Adipose tissue (tissue), 3 donors: ENCODE results near the gene FZD8. TPM values are rescaled to one million over a fixed set of nuclear protein-coding genes. Genes with fewer than 3 reads are reported as not detected.

ENCODE experiments used
- H3K27ac ChIP-seq: one replicate; pipeline ENCODE4 v1.5.1; 2013; ENCODE audit warnings: low read depth, low read length
- WGBS, 3 donors: extraction: QIAGEN DNeasy Blood & Tissue Kit; methylation state at CpG; one replicate each; pipeline ENCODE4 v1.1.7; 2013; 5-methylcytosine and 5-hydroxymethylcytosine counted together
- polyA plus RNA-seq, 3 donors: library from polyadenylated mRNA; stranded (reverse); fragments of 200-250 nt; gene quantifications; one replicate each; pipeline ENCODE4 v1.2.3, GENCODE V29; 2013
- donor health status: healthy with polysubstance abuse.
- donor health status: Bipolar disorder and iron deficiency.
- donor health status: healthy.

Gene FZD8
- polyA plus RNA-seq, 3 donors: 2.2 to 12.1 (median 2.7) TPM

- 15 to 37% (median 19%) methylated on average over 13 of the region's 13 CpGs for WGBS, 3 donors
- no peak overlapping the region for H3K27ac ChIP-seq
Observed at GRCh38 chr10:35644050-35644950, 2.2 kb upstream of the FZD8 start.

DNA sequence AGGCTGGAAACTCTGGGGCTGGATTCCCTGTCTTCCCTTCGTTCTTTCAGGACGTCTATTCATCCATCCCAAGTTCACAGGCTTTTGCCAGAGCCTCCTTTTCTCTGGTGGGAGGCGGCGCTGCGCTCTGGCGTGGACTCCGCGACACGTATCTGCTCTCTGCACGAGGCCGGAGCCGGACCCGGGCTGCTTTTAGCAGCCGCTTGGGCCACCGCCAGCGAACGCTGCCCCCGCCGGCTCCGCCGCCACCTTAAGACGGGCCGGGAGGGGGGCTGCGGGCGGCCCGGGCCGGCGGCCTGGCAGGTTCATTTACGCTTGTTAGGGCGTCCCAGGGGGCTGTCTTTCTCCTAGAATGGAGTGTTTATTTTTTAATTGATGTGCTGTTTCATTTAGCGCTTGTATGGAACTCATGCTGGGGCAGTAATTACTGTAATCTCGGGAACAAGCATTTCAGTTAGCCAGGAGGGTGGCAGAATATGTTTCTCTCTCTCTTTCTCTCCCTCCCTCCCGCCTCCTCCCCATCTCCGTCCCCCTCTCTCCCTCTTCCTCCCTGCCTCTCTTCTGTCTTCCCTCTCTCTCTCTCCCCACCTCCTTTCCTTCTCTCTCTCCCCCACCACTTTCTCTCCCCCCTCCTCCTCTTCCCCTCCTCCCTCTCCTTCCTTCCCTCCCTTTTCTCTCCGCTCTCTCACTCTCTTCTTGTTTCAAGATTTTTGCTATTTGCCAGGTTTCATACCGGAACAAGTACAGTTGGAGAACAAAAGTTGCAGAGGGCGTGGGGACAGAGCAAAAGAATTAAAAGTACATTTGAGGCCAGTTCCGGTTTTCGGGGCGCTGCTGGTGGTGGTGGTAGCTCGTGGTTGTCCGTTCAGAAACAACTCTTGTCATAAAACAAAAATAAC lies 1.3 kb upstream of the FZD8 start:
- 1 to 2% (median 1%) methylated on average over 42 of the region's 42 CpGs for WGBS, 3 donors
- no peak overlapping the region for H3K27ac ChIP-seq

DNA sequence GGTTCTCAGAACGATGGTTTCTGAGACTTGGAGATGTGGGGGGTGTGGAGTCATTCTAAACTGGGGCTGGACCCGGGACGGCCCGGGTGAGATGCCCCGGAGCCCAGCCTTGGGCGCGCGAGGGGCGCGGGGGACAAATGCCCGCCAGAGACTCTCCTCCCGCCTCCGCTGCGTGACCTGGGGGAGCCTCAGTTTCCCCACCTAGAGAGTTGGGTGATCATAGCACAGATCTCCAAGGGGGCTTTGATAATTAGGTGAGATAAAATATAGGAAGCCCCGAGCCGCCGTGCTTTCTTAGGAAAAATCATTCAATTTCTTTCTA lies 658 bp upstream of the FZD8 start:
- WGBS, 3 donors: 1% methylated on average over 17 of the region's 17 CpGs
- H3K27ac ChIP-seq: no peak overlapping the region

GRCh38 chr10:35641676-35642034 lies 441 bp downstream of the FZD8 start:
- 0% methylated on average over 31 to 54 of the region's 54 CpGs for WGBS, 3 donors

GRCh38 chr10:35640951-35641675 lies 983 bp downstream of the FZD8 start:
- no peak overlapping the region for H3K27ac ChIP-seq
- 0% methylated on average over 47 to 72 of the region's 72 CpGs for WGBS, 3 donors

More at GRCh38 chr10:35641676-35642034, 441 bp downstream of the FZD8 start:
- no peak overlapping the region for H3K27ac ChIP-seq

DNA sequence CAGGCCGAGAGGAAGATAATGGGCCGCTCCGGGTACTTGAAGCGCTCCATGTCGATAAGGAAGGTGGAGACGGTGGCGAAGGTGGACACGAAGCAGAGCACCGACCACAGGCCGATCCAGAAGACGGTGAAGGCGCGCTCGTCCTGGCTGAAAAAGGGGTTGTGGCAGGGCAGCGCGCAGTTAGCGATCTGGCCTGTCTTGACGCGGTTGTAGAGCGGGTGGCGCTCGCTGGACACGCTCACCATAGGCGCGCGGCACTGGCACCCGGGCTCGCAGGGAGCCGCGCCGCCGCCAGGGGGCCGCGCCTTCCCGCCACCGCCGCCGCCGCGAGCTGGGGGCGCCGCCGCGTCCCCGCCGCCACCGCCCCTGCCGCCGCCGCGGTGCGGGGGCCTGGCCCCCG lies 1.6 kb downstream of the FZD8 start:
- H3K27ac ChIP-seq: no peak overlapping the region
- 1% methylated on average over 29 to 53 of the region's 53 CpGs for WGBS, 3 donors

- H3K27ac ChIP-seq: no peak overlapping the region
- 13 to 38% (median 14%) methylated on average over 44 to 83 of the region's 83 CpGs for WGBS, 3 donors
Observed at GRCh38 chr10:35639728-35640401, 2.2 kb downstream of the FZD8 start.

GRCh38 chr10:35639021-35639727 lies 2.9 kb downstream of the FZD8 start:
- H3K27ac ChIP-seq: no peak overlapping the region
- WGBS, 3 donors: 37 to 62% (median 58%) methylated on average over 20 to 51 of the region's 57 CpGs

GRCh38 chr10:35638101-35638500 lies 4.0 kb downstream of the FZD8 start:
- 82 to 93% (median 91%) methylated on average over 4 of the region's 4 CpGs for WGBS, 3 donors
- H3K27ac ChIP-seq: no peak overlapping the region

- H3K27ac ChIP-seq: no peak overlapping the region
- WGBS, 3 donors: 43 to 63% (median 61%) methylated on average over 8 of the region's 8 CpGs
Observed at GRCh38 chr10:35637462-35637861, 4.6 kb downstream of the FZD8 start.

- H3K27ac ChIP-seq: no peak overlapping the region
- WGBS, 3 donors: 50 to 64% (median 63%) methylated on average over 7 of the region's 7 CpGs
Observed at GRCh38 chr10:35636956-35637355, 5.1 kb downstream of the FZD8 start.

- H3K27ac ChIP-seq: no peak overlapping the region
- WGBS, 3 donors: 10 to 15% (median 15%) methylated on average over 6 of the region's 6 CpGs
Observed at GRCh38 chr10:35635576-35635975, 6.5 kb downstream of the FZD8 start.

DNA sequence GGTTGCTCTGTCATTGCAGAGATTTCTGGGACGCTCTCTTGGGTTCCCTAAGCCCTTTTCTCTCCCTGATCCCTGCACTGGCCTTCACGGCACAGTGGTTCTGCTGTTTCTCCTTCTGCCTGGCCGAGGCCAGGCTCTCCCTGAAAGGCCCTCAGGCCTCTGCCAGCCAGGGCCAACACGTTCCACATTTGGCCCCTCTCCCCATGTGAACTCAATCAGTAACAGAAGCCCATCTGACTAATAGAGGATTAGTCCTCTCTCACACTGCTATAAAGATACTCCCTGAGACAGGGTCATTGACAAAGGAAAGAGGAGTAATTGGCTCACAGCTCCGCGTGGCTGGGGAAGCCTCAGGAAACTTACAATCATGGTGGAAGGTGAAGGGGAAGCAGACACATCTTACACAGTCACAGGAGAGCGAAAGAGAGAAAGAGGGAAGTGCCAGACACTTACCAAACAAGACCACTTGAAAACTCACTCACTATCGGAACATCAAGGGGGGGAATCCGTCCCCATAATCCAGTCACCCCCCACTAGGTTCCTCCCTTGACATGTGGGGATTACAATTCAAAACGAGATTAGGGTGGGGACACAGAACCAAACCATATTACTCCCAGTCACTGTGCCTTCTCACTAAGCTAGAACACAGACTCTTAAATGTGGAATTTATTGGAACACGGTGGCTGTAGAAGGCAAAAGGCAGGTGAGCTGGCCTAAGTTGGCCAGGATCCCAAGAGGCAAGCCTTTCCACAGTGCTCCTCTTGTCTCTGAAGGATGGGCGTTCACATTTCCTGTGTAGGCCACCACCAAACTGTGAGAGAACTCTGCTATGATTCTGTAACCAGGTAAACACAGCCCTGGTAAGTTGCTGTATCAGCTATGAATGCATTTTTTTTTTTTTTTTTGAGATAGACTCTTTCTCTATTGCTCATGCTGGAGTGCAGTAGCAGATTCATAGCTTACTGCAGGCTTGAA lies 8.8 kb downstream of the FZD8 start:
- H3K27ac ChIP-seq: no peak overlapping the region
- 52 to 57% (median 55%) methylated on average over 12 of the region's 12 CpGs for WGBS, 3 donors

DNA sequence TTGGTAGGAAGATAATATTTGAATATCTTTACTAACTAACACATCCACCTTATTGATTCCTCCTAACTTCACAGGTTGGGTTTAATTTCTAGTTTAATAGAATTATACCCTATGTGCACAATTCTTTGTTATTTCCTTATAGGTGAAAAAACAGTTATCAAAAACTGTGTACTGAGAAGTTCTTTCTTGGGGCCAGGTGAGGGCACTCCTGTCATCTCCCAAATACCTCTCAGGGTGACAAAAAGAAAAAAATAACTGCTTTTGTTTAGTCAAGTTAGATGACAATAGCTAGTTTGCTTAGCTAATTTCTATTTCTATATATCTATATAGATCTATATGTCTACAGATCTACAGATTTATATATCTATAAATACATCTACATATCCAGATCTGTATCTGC lies 10.1 kb downstream of the FZD8 start:
- H3K27ac ChIP-seq: no peak overlapping the region

GRCh38 chr10:35631404-35631803 lies 10.7 kb downstream of the FZD8 start:
- no peak overlapping the region for H3K27ac ChIP-seq
- 87 to 93% (median 90%) methylated on average over 1 of the region's 1 CpG for WGBS, 3 donors

- H3K27ac ChIP-seq: no peak overlapping the region
- 77 to 91% (median 90%) methylated on average over 6 of the region's 6 CpGs for WGBS, 3 donors
Observed at GRCh38 chr10:35626971-35627507, 15.1 kb downstream of the FZD8 start.

DNA sequence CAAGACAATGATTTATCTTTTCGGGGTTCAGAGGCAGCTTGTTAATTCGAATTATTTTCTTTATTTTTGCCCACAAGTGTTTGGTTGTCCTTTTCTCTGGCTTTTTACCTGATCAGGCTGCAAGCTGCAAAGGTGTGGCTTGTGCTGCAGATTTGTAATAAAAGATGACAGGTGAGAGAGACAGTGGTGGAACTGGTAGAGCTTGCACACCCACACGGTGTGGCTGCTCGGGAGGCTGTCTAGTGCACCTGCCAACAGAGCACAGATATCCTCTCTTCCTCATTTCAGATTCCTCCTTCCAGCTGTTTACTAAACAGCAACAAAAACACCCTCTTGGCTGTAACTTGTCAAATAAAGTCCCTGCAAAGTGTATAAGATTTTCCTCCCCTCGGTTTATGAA lies 27.8 kb downstream of the FZD8 start:
- WGBS, 3 donors: 50 to 55% (median 53%) methylated on average over 5 of the region's 5 CpGs

More for the DNA sequence above, 27.8 kb downstream of the FZD8 start:
- H3K27ac ChIP-seq: no peak overlapping the region
